ENCODE results near the gene ANGPT4.

ANGPT4 gene

GRCh38 chr20:871436-871835 lies 44.7 kb downstream of the ANGPT4 start:
- Histone ChIP-seq H3K4me3 (no peak overlapping the region), H3K36me3 (ENCODE audit: insufficient read depth, low read length) (no peaks in the 10 kb centered on the region), H3K9ac (ENCODE audit: insufficient read length) (no peak overlapping the region), H3K27ac (no peak overlapping the region), H3K9me3 (ENCODE audit: low read depth, low read length) (no peaks in the 10 kb centered on the region)
- DNase-seq (ENCODE audit: low read depth, low spot score) = no peak
- TF ChIP-seq POLR2AphosphoS5 (IDR thresholded peaks at IDR 0.05; ENCODE audit: borderline replicate concordance, low read depth, low read length) (no peak), FOXP2 (optimal IDR thresholded peaks at IDR 0.05; ENCODE audit: control extremely low read depth, extremely low read length, insufficient read depth) (no peak), EZH2 (IDR thresholded peaks at IDR 0.05) (no peak)

- no peaks in the 10 kb centered on the region for H3K36me3 ChIP-seq (ENCODE audit: insufficient read depth, low read length)
- H3K4me3 ChIP-seq = no peak overlapping the region
- H3K9ac ChIP-seq (ENCODE audit: insufficient read length) = no peak overlapping the region
- TF ChIP-seq FOXP2 (optimal IDR thresholded peaks at IDR 0.05; ENCODE audit: control extremely low read depth, extremely low read length, insufficient read depth) (no peak), POLR2AphosphoS5 (IDR thresholded peaks at IDR 0.05; ENCODE audit: borderline replicate concordance, low read depth, low read length) (no peak), EZH2 (IDR thresholded peaks at IDR 0.05) (no peak)
- no peak overlapping the region for H3K27ac ChIP-seq
- H3K9me3 ChIP-seq (ENCODE audit: low read depth, low read length) = no peaks in the 10 kb centered on the region
- DNase-seq (ENCODE audit: low read depth, low spot score) = no peak
Measured at GRCh38 chr20:870758-871157, 45.4 kb downstream of the ANGPT4 start.

- Histone ChIP-seq H3K27ac (no peak overlapping the region), H3K9ac (ENCODE audit: insufficient read length) (no peak overlapping the region), H3K36me3 (ENCODE audit: insufficient read depth, low read length) (no peaks in the 10 kb centered on the region), H3K9me3 (ENCODE audit: low read depth, low read length) (no peaks in the 10 kb centered on the region), H3K4me3 (no peak overlapping the region)
- no peak for TF ChIP-seq FOXP2 (optimal IDR thresholded peaks at IDR 0.05; ENCODE audit: control extremely low read depth, extremely low read length, insufficient read depth)
- no peak for DNase-seq (ENCODE audit: low read depth, low spot score)
Measured at GRCh38 chr20:869606-870005, 46.5 kb downstream of the ANGPT4 start.

GRCh38 chr20:868279-868678 lies 47.9 kb downstream of the ANGPT4 start:
- no peak for TF ChIP-seq EZH2 (IDR thresholded peaks at IDR 0.05)
- TF ChIP-seq POLR2AphosphoS5 (IDR thresholded peaks at IDR 0.05; ENCODE audit: borderline replicate concordance, low read depth, low read length) = no peak
- no peak for TF ChIP-seq FOXP2 (optimal IDR thresholded peaks at IDR 0.05; ENCODE audit: control extremely low read depth, extremely low read length, insufficient read depth)
- Histone ChIP-seq H3K27ac (no peak overlapping the region), H3K9ac (ENCODE audit: insufficient read length) (no peak overlapping the region), H3K4me3 (no peak overlapping the region), H3K36me3 (ENCODE audit: insufficient read depth, low read length) (no peaks in the 10 kb centered on the region), H3K9me3 (ENCODE audit: low read depth, low read length) (no peaks in the 10 kb centered on the region)
- DNase-seq (ENCODE audit: low read depth, low spot score) = no peak

GRCh38 chr20:865440-865839 lies 50.7 kb downstream of the ANGPT4 start:
- H3K9me3 ChIP-seq (ENCODE audit: low read depth, low read length) = no peaks in the 10 kb centered on the region
- H3K4me3 ChIP-seq = no peak overlapping the region
- DNase-seq (ENCODE audit: low read depth, low spot score) = no peak
- H3K9ac ChIP-seq (ENCODE audit: insufficient read length) = no peak overlapping the region
- H3K36me3 ChIP-seq (ENCODE audit: insufficient read depth, low read length) = no peaks in the 10 kb centered on the region
- no peak overlapping the region for H3K27ac ChIP-seq
- no peak for TF ChIP-seq POLR2AphosphoS5 (IDR thresholded peaks at IDR 0.05; ENCODE audit: borderline replicate concordance, low read depth, low read length)
- no peak for TF ChIP-seq EZH2 (IDR thresholded peaks at IDR 0.05)
- TF ChIP-seq FOXP2 (optimal IDR thresholded peaks at IDR 0.05; ENCODE audit: control extremely low read depth, extremely low read length, insufficient read depth) = no peak

GRCh38 chr20:860891-861290 lies 55.2 kb downstream of the ANGPT4 start:
- H3K27ac ChIP-seq = no peak overlapping the region
- no peaks in the 10 kb centered on the region for H3K9me3 ChIP-seq (ENCODE audit: low read depth, low read length)
- H3K4me3 ChIP-seq = no peak overlapping the region
- TF ChIP-seq FOXP2 (optimal IDR thresholded peaks at IDR 0.05; ENCODE audit: control extremely low read depth, extremely low read length, insufficient read depth) (no peak), POLR2AphosphoS5 (IDR thresholded peaks at IDR 0.05; ENCODE audit: borderline replicate concordance, low read depth, low read length) (no peak), EZH2 (IDR thresholded peaks at IDR 0.05) (no peak)
- H3K9ac ChIP-seq (ENCODE audit: insufficient read length) = no peak overlapping the region
- H3K36me3 ChIP-seq (ENCODE audit: insufficient read depth, low read length) = no peaks in the 10 kb centered on the region
- DNase-seq (ENCODE audit: low read depth, low spot score) = no peak

- no peaks in the 10 kb centered on the region for H3K36me3 ChIP-seq (ENCODE audit: insufficient read depth, low read length)
- H3K27ac ChIP-seq = no peak overlapping the region
- H3K9me3 ChIP-seq (ENCODE audit: low read depth, low read length) = no peaks in the 10 kb centered on the region
- no peak for DNase-seq (ENCODE audit: low read depth, low spot score)
- no peak overlapping the region for H3K4me3 ChIP-seq
- no peak overlapping the region for H3K9ac ChIP-seq (ENCODE audit: insufficient read length)
- TF ChIP-seq EZH2 (IDR thresholded peaks at IDR 0.05) (no peak), FOXP2 (optimal IDR thresholded peaks at IDR 0.05; ENCODE audit: control extremely low read depth, extremely low read length, insufficient read depth) (no peak), POLR2AphosphoS5 (IDR thresholded peaks at IDR 0.05; ENCODE audit: borderline replicate concordance, low read depth, low read length) (no peak)
Measured at GRCh38 chr20:859751-860231, 56.3 kb downstream of the ANGPT4 start.

- no peaks in the 10 kb centered on the region for H3K36me3 ChIP-seq (ENCODE audit: insufficient read depth, low read length)
- no peak overlapping the region for H3K9ac ChIP-seq (ENCODE audit: insufficient read length)
- no peak for DNase-seq (ENCODE audit: low read depth, low spot score)
- TF ChIP-seq POLR2AphosphoS5 (IDR thresholded peaks at IDR 0.05; ENCODE audit: borderline replicate concordance, low read depth, low read length) = no peak
- TF ChIP-seq FOXP2 (optimal IDR thresholded peaks at IDR 0.05; ENCODE audit: control extremely low read depth, extremely low read length, insufficient read depth) = no peak
- TF ChIP-seq EZH2 (IDR thresholded peaks at IDR 0.05) = no peak
- H3K4me3 ChIP-seq = no peak overlapping the region
- H3K9me3 ChIP-seq (ENCODE audit: low read depth, low read length) = no peaks in the 10 kb centered on the region
- no peak overlapping the region for H3K27ac ChIP-seq
Measured at GRCh38 chr20:858011-858410, 58.1 kb downstream of the ANGPT4 start.

GRCh38 chr20:856361-856775 lies 59.8 kb downstream of the ANGPT4 start:
- no peaks in the 10 kb centered on the region for H3K9me3 ChIP-seq (ENCODE audit: low read depth, low read length)
- no peak overlapping the region for H3K4me3 ChIP-seq
- DNase-seq (ENCODE audit: low read depth, low spot score) = no peak
- TF ChIP-seq FOXP2 (optimal IDR thresholded peaks at IDR 0.05; ENCODE audit: control extremely low read depth, extremely low read length, insufficient read depth) (no peak), EZH2 (IDR thresholded peaks at IDR 0.05) (no peak), POLR2AphosphoS5 (IDR thresholded peaks at IDR 0.05; ENCODE audit: borderline replicate concordance, low read depth, low read length) (no peak)
- H3K27ac ChIP-seq = no peak overlapping the region
- H3K9ac ChIP-seq (ENCODE audit: insufficient read length) = no peak overlapping the region
- H3K36me3 ChIP-seq (ENCODE audit: insufficient read depth, low read length) = no peaks in the 10 kb centered on the region

Data from SK-N-MC (cell line).